ENCODE results near the gene P2RX4. TPM values are rescaled to one million over a fixed set of nuclear protein-coding genes. Genes with fewer than 3 reads are reported as not detected.

Gene P2RX4
- total and polyA plus RNA-seq, 5 experiments from 2014 or later: 27.8 to 36.0 (median 29.8) TPM

DNA sequence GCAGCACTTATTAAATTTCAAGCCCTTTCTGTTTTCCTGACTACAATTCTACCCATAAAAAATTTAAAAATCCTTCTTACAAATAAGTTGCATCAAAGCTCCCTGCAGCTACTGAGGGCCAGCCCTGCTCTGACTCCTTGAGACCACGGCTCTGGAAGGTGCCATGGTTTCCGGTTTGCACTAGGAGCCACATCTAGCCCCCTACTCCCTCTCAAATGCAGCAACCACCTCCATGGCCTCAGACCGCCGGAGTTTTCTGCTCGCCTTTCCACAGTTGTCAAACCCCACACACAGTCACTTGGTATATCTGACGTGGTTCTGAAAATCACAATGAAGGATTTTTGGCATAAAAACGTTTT is 30.1 kb downstream of the P2RX4 start:
- H3K27ac Mint-ChIP-seq: peak overlapping the region; percentile 99 to 100 (median 100)
- H3K4me1 Mint-ChIP-seq: peaks cover 15 to 57% (median 49%) of the 10 kb centered on the region in 4 donors
- H3K36me3 Mint-ChIP-seq: peaks cover 0 to 9% (median 0%) of the 10 kb centered on the region in 3 donors

DNA sequence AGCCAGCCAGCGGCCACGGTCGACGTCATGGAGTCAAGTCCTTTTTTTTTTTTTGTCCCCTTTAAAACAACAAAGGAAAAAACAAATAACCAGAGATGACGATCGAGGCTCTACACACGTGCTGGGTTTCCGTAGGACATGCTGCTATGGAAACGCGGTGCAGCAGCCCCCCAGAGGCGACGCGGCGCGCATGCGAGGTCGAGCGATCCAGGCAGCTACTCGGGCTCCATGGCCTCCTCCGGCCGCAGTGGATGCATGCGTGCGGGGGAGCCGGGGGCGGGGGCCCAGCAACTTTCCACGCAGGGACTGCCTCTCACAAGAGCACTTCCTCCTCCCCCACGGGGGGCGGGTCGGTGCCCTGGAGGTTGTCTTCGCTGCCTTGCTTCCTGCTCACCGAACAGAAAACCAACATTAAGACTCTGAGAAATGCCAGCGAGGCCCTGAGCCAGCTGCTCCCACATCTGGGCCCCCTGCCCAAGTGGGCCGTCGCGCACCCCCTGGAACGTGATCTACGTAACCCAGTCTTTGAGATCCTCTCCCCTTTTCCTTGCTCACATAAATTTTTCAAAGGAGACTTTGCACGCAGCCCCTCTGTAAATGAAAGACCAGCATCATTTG is 30.7 kb downstream of the P2RX4 start:
- Mint-ChIP-seq H3K27ac (peak overlapping the region; percentile 99 to 100 (median 100)), H3K36me3 (peaks cover 0 to 4% (median 0%) of the 10 kb centered on the region in 3 donors), H3K27me3 (no peaks in the 10 kb centered on the region), H3K4me3 (peak overlapping the region; percentile 79 to 91 (median 87)), H3K4me1 (peaks cover 15 to 57% (median 49%) of the 10 kb centered on the region in 4 donors), H3K9me3 (no peaks in the 10 kb centered on the region)
- POLR2A ChIA-PET: interaction anchor here (0.6 to 4.2 kb wide), 12 partner anchors 8 to 561 kb away, joined by 3 to 47 read pairs (median 4); partner anchors contain the start of genes CAMKK2, P2RX4 and RNF34
- peak; percentile 90 to 92 for ATAC-seq
- DNase-seq: peak; percentile 84 to 99 (median 98)

More for the DNA sequence above, 30.1 kb downstream of the P2RX4 start:
- POLR2A ChIA-PET: interaction anchor here (0.9 to 4.2 kb wide), 10 partner anchors 9 to 562 kb away, joined by 3 to 47 read pairs (median 4); partner anchors contain the start of genes CAMKK2, P2RX4 and RNF34
- DNase-seq (no peak), ATAC-seq (peak; percentile 29 to 33)
- H3K9me3 Mint-ChIP-seq: no peaks in the 10 kb centered on the region
- no peaks in the 10 kb centered on the region for H3K27me3 Mint-ChIP-seq
- H3K4me3 Mint-ChIP-seq: peak overlapping the region; percentile 79 to 91 (median 87)

DNA sequence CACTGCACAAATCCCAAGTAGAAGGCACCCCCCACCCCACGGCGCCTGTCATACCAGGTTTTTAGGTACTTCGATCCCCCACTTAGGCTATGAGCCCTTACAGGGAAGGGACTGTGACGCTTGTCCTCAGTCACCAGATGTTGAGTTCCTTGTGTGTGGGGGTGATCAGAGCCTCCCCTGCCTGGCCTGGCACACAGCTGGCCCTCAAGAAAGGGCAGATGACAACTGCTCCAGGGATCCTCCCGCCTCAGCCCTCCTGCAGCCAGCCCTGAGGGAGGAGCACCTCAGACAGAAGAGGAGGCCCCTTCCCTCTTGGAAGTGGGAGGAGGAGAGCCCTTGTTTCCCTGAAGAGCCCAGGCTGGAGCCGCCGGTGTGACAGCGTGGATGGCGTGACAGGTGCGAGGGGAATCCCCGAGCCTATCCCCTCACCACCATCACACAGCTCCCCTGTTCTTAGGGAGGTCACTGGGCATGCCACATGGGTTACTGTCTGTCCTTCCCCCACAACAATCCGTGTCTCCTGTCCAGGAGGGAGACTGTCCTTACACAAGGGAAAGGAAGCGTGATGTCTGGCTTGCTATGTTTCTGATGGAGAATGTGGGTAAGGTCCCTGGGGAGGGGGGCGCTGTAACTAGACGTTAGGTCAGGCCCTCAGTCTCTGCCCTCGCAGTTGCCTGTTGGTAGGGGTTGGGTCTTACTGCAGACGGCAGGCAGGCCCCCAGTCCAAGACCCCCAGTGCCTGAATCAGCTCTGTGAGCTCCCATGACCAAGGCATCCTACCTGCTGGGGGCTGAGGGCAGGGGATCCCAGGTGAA is 31.4 kb downstream of the P2RX4 start:
- H3K27ac Mint-ChIP-seq: peak overlapping the region; percentile 99 to 100 (median 100)
- no peaks in the 10 kb centered on the region for H3K9me3 Mint-ChIP-seq
- H3K4me1 Mint-ChIP-seq: peaks cover 15 to 57% (median 49%) of the 10 kb centered on the region in 4 donors
- POLR2A ChIA-PET: interaction anchor here (0.8 to 4.2 kb wide), 8 partner anchors 17 to 561 kb away, joined by 3 to 47 read pairs (median 4); partner anchors contain the start of genes CAMKK2 and P2RX4
- no peak for DNase-seq
- ATAC-seq: no peak
- H3K36me3 Mint-ChIP-seq: peaks cover 0 to under 1% (median 0%) of the 10 kb centered on the region in 3 donors
- H3K27me3 Mint-ChIP-seq: no peaks in the 10 kb centered on the region
- H3K4me3 Mint-ChIP-seq: peak overlapping the region; percentile 79 to 91 (median 87)

DNA sequence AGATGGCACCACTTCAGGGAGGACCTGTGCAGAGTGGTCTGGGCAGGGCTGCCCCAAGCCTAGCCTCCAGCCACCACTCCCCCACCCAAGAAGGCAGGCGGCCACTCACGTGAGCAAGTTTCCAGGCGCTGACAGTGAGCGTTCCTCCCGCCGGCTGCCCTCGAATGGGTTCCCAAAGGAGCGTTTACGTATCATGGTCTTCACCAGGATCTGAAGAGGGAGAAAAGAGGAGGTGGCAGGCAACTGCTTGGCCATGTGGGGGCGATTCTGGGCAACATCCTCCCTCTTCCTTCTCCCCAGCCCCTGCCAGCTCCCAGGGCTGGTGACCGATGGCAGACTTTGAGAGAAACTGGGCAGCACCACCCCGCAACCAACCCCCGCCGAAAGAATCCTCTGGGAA is 35.1 kb downstream of the P2RX4 start:
- Mint-ChIP-seq H3K36me3 (peaks cover 0 to 17% (median 3%) of the 10 kb centered on the region in 3 donors), H3K4me1 (peaks cover 7 to 30% (median 27%) of the 10 kb centered on the region in 4 donors), H3K9me3 (no peaks in the 10 kb centered on the region), H3K4me3 (no peak overlapping the region), H3K27me3 (no peaks in the 10 kb centered on the region), H3K27ac (peak overlapping the region in 3 of 10 donors; percentile 38 to 69 (median 61))
- POLR2A ChIA-PET: no interaction called here
- ATAC-seq: no peak
- DNase-seq: no peak

DNA sequence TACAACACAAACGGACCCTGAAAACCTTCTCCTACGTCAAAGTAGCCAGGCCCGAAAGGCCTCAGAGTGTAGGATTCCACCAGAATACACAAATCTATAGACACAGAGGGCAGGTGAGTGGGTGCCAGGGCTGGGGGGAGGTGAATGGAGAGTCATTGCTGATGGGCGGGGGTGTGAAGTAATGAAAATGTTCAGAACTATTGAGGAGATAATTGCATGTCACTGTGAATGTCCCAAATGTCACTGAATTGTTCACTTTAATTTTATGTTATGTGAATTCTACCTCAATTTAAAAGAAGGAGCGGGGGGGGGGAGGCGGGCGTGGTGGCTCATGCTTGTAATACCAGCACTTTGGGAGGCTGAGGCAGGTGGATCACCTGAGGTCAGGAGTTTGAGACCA is 36.0 kb downstream of the P2RX4 start:
- Mint-ChIP-seq H3K4me1 (peaks cover under 1 to 22% (median 17%) of the 10 kb centered on the region in 4 donors), H3K4me3 (no peak overlapping the region), H3K36me3 (peaks cover 0 to 23% (median 7%) of the 10 kb centered on the region in 3 donors), H3K27me3 (no peaks in the 10 kb centered on the region), H3K27ac (peak overlapping the region in 3 of 10 donors; percentile 11 to 40 (median 32)), H3K9me3 (no peaks in the 10 kb centered on the region)
- POLR2A ChIA-PET: no interaction called here
- no peak for DNase-seq
- ATAC-seq: no peak

DNA sequence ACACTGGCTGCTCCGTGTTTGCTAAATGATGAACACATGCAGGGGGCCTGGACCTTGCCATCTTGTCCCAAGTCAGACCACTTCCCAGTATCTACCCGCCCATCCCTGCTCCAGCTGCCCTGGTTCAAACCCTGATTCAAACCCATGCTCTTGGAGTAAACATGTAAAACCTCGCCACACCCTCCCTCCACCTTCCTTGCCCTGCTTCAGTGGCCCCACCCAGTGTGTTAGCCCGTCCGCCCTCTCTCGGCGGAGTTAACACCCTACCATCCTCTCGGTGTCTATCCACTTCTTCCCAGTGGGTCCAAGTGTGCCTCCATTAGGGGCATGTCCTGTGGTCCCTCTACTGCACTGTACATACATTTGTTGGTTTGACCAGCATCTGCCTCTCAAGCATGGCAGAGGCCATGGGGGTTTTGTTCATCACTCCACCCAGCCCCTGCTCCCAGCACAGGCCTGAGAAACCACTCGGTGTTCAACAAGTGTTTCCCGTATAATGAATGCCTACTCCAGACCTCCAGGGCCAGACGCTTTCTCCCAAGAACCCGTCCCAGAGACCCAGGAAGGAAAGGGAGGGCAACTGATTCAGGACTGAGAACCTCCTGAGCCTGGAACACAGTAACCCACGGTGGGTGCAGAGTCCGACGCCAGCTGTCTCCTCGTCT is 37.1 kb downstream of the P2RX4 start:
- peaks cover 0 to 32% (median 7%) of the 10 kb centered on the region in 3 donors for H3K36me3 Mint-ChIP-seq
- peak overlapping the region in 5 of 10 donors; percentile 6 to 87 (median 34) for H3K27ac Mint-ChIP-seq
- H3K9me3 Mint-ChIP-seq: no peaks in the 10 kb centered on the region
- ATAC-seq (no peak), DNase-seq (no peak)
- peak overlapping the region in 1 of 10 donors; percentile 55 for H3K4me3 Mint-ChIP-seq
- no peaks in the 10 kb centered on the region for H3K27me3 Mint-ChIP-seq
- POLR2A ChIA-PET: interaction anchor here (0.6 to 1.2 kb wide), 2 partner anchors 11 to 287 kb away, joined by 3 to 5 read pairs; no protein-coding TSS in a partner anchor
- H3K4me1 Mint-ChIP-seq: peaks cover 0 to 11% (median 7%) of the 10 kb centered on the region in 4 donors

DNA sequence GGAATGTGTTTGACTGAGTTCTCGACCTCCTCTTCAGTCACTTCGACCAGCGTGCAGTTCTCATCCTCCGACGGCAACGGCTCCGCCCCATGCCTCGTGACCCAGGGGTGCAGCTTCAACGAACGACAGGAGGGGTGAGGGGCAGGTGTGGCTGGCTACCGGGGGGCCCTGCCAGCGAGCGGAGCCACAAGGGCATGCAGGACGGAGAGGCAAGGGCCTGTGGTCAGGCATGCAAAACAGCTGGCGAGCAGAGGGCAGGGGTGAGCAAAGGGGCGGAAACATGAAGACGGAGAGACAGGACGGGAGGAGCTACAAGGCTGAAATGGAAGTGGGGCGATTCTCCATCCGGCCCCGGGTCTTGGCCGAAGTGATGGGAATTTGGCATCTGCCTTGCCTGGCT is 38.7 kb downstream of the P2RX4 start:
- peaks cover 0 to 3% (median under 1%) of the 10 kb centered on the region in 4 donors for H3K4me1 Mint-ChIP-seq
- no peaks in the 10 kb centered on the region for H3K27me3 Mint-ChIP-seq
- no peak overlapping the region for H3K27ac Mint-ChIP-seq
- H3K36me3 Mint-ChIP-seq: peaks cover 7 to 46% (median 18%) of the 10 kb centered on the region in 3 donors
- DNase-seq (no peak), ATAC-seq (no peak)
- POLR2A ChIA-PET: interaction anchor here (1.1 to 1.2 kb wide), 2 partner anchors 9 kb away, joined by 3 to 5 read pairs; no protein-coding TSS in a partner anchor
- H3K4me3 Mint-ChIP-seq: no peak overlapping the region
- H3K9me3 Mint-ChIP-seq: no peaks in the 10 kb centered on the region

DNA sequence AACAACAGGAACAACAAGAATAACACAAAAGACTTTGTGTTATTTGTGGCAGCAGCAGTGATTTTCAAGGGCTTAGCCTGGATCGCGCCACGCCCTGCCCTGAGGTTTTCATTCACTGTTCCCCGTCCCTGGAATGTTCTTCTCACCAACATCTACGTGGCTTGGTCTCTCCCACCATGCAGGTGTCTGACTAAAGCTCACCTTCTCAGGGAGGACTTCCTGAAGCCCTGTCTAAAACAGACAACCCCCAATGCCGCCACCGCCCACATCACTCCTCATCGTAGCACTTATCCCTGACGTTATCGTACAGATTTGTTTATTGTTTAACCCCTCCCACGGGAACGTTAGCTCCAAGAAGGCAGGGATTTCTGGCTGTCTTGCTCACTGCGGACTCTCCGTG is 40.4 kb downstream of the P2RX4 start:
- no peak for DNase-seq
- Mint-ChIP-seq H3K4me3 (no peak overlapping the region), H3K36me3 (peaks cover 7 to 61% (median 21%) of the 10 kb centered on the region in 3 donors), H3K27me3 (no peaks in the 10 kb centered on the region), H3K27ac (peak overlapping the region in 2 of 10 donors; percentile 43 to 63), H3K9me3 (no peaks in the 10 kb centered on the region), H3K4me1 (no peaks in the 10 kb centered on the region)
- ATAC-seq: no peak
- POLR2A ChIA-PET: interaction anchor here (1.3 kb wide), 1 partner anchor 12 kb away, joined by 4 read pairs; no protein-coding TSS in a partner anchor

DNA sequence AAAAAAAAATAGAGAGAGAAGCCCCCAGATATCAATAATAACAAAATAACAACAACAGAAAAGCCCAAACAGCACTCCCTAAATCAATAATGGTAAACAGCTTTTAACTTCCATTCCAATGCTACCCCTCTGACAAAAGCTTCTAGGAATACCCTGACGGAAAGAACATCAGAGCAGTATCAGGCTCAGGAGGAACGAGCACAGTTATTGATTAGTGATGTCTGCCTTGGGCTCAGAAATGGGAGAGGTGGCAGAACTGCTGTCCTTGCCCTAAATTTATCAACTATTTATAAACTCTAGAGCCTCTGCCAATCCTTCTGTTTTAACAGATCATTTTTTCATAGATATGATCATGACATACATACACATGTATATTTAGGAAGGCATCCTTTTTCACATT is 41.9 kb downstream of the P2RX4 start:
- Mint-ChIP-seq H3K27ac (no peak overlapping the region), H3K4me3 (no peak overlapping the region), H3K4me1 (no peaks in the 10 kb centered on the region), H3K27me3 (no peaks in the 10 kb centered on the region), H3K36me3 (peaks cover 7 to 75% (median 21%) of the 10 kb centered on the region in 3 donors), H3K9me3 (no peaks in the 10 kb centered on the region)
- ATAC-seq (no peak), DNase-seq (no peak)
- POLR2A ChIA-PET: interaction anchor here (0.7 to 1.3 kb wide), 2 partner anchors 13 to 141 kb away, joined by 4 to 5 read pairs; no protein-coding TSS in a partner anchor

DNA sequence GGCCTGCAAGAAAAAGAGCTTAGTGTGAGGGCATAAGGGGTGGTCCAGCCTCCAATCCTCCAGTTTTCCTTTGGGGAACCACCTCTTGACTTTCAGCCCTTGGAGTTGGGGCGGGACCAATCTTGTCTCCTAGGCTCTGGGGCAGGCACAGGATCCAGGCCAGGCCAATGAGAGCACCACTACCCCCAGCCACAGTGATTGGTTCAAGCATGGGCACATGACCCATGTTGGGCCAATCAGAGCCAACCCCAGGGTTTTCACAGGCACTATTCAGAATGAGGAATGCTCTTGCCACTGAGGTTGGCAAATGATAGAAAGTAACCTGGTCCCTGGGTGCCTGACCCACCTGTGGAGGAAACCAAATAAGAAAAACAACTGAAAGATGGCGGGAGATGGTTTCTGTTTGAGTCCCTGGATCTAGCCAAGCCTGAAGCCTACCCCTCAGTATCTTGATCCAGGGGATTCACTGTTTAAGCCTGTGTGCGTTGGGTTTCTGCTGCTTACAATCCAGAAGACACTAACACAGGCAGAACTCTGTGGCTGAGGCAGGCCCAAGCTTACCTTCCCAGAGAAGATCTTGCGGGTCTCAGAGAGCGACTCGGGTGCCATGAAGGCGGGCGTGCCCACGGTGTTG is 42.9 kb downstream of the P2RX4 start:
- POLR2A ChIA-PET: no interaction called here

DNA sequence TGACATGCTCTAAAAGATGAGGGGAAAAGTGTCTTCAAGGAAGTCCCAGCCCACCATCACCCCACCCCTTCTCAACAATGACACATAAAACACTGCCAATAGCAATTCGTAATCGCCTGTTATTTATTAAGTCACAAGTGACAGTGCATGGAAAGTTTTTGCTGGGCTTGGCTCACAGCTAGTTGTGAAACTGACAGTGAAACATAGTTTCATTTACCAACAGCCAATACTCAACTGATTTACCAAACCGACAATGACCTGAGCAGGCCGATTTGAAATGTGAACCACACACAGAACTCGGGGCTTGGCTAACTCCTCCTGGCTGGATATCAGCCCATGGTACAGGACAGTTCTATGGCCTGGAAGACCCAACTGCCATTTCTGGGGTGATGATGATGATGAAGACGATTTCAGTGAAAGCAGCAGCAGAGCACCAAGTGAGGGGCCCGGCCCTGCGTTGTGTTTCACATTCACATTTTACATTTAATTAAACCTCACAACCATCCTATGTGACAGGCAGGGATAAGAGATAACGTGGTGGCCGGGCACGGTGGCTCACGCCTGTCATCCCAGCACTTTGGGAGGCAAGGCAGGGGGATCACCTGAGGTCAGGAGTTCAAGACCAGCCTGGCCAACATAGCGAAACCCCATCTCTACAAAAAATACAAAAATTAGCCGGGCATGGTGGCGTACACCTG is 43.9 kb downstream of the P2RX4 start:
- DNase-seq (no peak), ATAC-seq (no peak)
- H3K27me3 Mint-ChIP-seq: no peaks in the 10 kb centered on the region
- H3K27ac Mint-ChIP-seq: peak overlapping the region in 1 of 10 donors; percentile 20
- H3K4me1 Mint-ChIP-seq: no peaks in the 10 kb centered on the region
- peaks cover 7 to 75% (median 21%) of the 10 kb centered on the region in 3 donors for H3K36me3 Mint-ChIP-seq
- H3K9me3 Mint-ChIP-seq: no peaks in the 10 kb centered on the region
- no peak overlapping the region for H3K4me3 Mint-ChIP-seq
- POLR2A ChIA-PET: no interaction called here

More for the DNA sequence above, 42.9 kb downstream of the P2RX4 start:
- Mint-ChIP-seq H3K27ac (no peak overlapping the region), H3K9me3 (no peaks in the 10 kb centered on the region), H3K4me1 (no peaks in the 10 kb centered on the region), H3K27me3 (no peaks in the 10 kb centered on the region), H3K36me3 (peaks cover 7 to 73% (median 21%) of the 10 kb centered on the region in 3 donors), H3K4me3 (no peak overlapping the region)
- ATAC-seq (no peak), DNase-seq (no peak)
